T47D (cell line): ENCODE measurements around the gene DNAI7.

Experiments used
- DNase-seq, 2 experiments: peaks; one replicate each; pipeline versions ENCODE4 v3.0.0 to v3.0.0-alpha.2; 2011 to 2012; ENCODE audit warnings: low read depth in 1 of 2, low spot score in 1 of 2
- JUND ChIP-seq: IDR thresholded peaks from 2 replicates; pipeline ENCODE4 v1.6.1; 2012; ENCODE audit warnings: low read depth
- in situ Hi-C: cut with HindIII; loops from 2 replicates; pipeline ENCODE4 v1.10.0; 2016; ENCODE audit warnings: low sequenced_read_pairs, low pct_unique_long_range_greater_than_20kb

DNAI7 gene

DNA sequence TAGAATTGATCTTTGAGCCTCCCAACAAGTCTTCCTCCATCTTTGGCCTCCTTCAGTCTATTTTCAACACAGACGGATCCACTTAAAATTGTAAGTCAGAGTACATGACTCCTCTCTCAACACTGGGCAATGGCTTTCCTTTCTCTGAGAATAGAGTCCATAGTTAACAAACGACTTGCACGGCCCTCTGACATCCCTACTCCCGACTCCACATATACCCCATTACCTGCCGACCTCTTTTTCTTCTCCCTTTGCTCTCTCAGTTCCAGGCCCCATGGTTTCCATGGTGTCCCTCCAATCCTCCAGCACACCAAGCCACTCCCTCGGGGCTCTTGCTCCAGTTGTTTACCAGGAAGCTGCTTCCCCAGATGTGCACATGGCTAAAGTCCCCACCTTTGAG is 84.7 kb downstream of the DNAI7 start:
- no peak for TF ChIP-seq JUND
- DNase-seq = no peak
- in situ Hi-C loops = no loop called here

DNA sequence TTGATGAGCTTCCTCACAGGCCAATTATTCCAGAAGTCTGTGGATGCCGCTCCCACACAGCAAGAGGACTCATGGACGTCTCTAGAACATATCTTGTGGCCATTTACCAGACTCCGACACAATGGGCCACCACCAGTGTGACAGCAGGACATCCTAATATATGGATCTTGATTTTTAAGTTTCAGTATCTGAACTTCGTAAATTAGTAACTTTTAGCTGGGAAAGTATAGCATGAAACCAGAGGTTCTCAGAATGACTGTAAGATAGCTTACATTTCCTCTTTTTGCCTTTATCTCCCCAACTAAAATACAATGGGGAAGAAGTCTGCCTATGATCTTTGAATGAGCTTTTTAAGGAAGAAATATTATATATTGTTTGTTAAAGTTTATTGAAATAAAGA is 87.0 kb downstream of the DNAI7 start:
- DNase-seq = no peak
- in situ Hi-C loops = no loop called here
- TF ChIP-seq JUND = no peak

DNA sequence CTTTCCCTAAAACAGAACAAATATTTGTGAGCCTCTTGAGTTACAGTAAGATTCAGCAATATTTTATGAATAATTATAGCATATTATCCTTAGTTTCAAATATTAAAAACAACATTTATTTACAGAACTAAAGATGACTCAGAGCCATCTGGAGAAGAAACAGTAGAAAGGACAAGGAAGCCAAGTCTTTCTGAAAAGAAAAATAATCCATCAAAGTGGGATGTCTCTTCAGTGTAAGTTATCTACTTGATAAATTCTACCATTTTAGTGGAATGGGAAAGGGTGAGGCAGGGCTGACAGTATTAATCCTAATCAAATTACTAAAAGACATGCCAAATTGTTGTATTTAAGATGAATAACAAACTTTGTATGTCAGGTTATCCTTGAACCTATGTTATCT is 88.1 kb downstream of the DNAI7 start:
- in situ Hi-C loops = no loop called here
- TF ChIP-seq JUND = no peak
- no peak for DNase-seq

DNA sequence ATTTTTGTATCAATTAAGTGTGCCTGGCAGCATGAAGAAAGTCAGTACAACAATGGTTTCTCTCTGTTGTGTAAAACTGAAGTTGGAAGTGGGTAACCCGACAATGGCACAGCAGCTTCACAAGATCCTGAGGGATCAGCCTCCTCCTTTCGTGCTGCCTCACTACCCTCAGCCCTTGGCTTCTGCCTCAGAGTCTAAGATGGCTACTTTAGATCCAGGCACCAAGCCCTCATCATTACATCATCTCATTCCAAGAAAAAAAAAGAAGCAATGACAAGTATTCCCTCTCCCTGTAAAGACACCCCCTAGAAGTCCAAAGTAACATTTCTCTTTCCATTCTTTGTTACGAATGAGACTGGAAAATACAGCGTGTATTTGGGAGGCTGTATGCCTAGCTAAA is 92.6 kb downstream of the DNAI7 start:
- no peak for TF ChIP-seq JUND
- DNase-seq = no peak
- in situ Hi-C loops = no loop called here

DNA sequence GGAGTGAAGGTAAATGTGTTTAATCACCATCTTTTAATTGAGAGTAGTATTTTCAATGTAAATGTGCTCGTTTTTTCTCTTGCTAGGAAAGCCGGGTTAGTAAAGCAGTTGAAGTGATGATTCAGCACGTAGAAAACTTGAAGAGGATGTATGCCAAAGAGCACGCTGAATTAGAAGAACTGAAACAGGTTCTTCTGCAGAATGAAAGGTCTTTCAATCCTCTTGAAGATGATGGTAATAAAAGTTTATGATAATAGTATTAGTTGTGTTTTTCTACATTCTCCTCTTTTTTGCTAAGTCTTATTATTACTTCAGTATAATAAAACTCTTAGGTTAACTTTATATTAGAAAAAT is 93.9 kb downstream of the DNAI7 start:
- no peak for TF ChIP-seq JUND
- in situ Hi-C loops = no loop called here
- DNase-seq = no peak

DNA sequence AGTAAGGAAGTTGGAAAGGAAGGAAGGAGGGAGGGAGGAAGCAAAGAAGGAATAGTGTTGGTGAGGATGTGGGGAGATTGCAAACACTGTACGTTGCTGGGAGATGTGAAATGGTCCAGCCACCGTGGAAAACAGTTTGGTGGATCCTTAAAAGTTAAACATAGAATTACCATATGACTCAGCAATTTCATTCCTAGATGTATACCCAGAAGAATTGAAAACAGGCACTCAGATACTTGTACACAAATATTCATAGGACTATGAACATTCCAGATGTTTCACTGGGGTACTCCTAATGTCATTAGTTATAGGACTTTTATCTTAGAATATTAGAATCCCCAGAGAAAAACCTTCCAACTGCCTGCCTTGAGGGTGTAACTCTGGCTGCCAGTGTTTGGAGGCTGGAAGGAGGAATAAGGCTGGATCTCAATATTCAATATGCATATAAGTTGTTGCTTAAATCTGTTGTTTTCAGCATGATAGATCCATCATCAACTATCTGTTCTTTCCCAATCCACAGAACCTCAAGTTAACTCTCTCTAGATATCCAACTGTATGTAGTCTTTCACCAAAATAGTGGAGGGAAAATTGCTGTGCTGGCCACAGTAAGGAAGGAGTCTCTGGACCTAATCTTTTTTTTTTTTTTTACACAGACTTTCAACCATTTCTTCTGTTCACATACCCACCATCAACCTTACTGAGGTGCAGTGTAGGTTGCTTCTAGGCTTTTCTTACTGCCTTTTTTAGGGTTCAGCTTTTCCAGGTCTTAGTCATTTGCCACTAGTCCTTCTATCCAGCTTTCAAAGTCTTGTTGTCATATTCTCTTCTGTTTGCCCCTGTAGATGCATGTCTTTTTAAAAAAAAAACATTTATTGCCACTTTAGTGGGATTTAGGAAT is 94.5 kb downstream of the DNAI7 start:
- in situ Hi-C loops = no loop called here
- TF ChIP-seq JUND = no peak
- no peak for DNase-seq

DNA sequence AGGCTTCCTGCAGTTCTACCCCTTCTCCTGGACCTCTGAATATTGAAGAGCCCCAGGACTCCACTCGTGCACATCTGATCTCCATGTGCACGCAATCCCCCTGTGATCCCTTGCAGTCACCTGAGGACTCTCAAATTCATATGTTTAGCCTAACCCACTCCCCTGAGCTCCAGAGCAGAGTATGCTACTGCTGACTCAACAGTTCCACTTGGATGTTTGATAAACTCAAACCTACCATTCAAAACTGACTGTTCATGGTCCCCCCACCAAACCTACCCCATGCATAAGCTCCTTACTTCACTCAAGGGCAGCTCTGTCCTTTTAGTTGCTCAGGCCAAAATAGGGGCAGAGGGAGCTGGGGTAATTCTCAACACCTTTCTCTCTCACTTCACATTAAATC is 96.0 kb downstream of the DNAI7 start:
- no peak for DNase-seq
- TF ChIP-seq JUND = no peak
- in situ Hi-C loops = no loop called here

DNA sequence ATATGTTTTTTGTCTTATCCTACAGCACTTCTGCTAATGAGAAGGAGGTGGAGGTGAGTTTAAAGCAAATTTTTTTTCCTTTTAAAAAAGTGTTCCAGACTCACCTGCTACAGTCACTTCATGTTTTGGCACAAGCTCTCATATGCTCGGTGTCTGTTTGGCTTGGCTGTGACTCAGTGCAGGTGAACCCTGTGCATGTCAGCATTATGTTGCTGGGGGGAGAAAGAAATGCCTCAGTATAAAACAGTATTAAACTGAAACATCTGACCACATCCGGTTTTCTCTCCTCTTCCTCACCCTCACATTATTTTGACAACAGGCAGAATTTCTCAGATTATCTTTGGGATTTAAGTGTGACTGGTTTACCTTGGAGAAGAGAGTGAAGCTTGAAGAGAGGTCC is 105.2 kb downstream of the DNAI7 start:
- no peak for TF ChIP-seq JUND
- DNase-seq = peak; percentile 16 to 18
- in situ Hi-C loops = no loop called here

DNA sequence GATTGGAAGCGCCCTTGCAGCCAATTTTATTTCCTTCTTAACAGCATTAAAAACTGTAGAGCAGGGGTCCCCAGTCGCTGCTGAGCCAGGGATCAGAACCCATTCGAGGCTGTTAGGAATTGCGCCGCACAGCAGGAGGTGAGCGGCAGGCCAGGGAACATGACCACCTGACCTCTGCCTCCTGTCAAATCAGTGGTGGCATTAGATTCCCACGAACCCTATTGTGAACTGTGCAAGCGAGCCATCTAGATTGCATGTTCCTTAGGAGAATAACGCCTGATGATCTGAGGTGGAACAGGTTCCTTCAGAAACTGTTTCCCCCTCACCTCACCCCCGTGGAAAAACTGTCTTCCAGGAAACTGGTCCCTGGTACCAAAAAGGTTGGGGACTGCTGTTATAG is 107.4 kb downstream of the DNAI7 start:
- no peak for TF ChIP-seq JUND
- in situ Hi-C loops = no loop called here
- no peak for DNase-seq

DNA sequence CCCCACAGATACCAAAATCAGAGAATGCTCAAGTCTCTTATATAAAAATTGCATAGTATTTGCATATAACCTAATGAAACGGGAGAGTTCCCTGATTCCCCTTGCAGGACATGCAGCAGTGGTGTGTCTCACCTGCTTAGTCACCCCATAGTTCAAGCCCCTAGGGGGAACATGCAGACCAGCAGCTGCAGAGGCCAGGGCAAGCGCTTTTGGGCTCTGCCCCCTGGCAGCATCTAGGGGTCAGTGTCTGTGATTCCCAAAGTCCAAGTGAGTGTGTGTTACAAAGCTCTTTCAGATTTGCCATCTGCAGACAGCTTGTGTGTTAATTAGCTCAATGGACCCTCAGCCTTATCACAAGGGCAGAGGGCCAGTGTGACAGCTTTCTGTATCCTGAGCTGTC is 110.1 kb downstream of the DNAI7 start:
- no peak for TF ChIP-seq JUND
- in situ Hi-C loops = no loop called here
- DNase-seq = no peak

DNA sequence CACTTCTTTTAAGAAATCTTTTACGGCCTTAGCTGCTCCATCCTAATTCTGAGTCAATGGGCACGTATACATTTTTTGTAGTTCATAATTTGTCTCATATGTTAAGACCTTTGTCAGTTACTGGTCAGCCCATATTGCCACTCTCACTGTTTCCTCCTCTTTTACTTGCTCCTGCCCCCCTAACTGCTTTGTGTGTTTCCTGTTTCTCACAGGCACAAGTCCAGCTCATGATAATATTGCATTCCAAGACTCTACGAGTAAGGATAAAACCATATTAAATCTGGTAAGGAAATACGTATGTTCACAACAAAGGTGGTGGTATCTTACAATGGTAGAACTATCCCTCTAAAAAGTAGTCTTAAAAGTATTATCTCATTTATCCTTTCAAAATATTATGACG is 111.7 kb downstream of the DNAI7 start:
- in situ Hi-C loops = no loop called here
- DNase-seq = no peak
- no peak for TF ChIP-seq JUND

DNA sequence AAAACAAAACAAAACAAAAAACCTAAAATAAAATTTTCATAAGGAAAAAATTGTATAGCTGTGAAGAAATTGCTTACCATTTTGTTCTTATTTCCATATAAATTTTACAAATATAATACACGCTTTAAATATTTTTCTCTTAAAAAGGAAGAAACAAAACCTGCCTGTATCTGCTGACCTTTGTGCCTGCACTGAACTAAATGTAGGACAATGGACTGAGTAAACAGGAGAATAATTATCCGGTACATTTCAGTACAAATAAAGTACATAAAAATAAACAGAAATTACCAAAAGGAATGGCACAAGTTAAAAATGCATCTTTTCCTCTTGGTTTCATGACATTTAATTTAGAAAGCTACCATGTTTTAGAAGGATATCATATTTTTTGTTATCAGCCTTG is 112.3 kb downstream of the DNAI7 start:
- no peak for DNase-seq
- in situ Hi-C loops = no loop called here
- TF ChIP-seq JUND = no peak

DNA sequence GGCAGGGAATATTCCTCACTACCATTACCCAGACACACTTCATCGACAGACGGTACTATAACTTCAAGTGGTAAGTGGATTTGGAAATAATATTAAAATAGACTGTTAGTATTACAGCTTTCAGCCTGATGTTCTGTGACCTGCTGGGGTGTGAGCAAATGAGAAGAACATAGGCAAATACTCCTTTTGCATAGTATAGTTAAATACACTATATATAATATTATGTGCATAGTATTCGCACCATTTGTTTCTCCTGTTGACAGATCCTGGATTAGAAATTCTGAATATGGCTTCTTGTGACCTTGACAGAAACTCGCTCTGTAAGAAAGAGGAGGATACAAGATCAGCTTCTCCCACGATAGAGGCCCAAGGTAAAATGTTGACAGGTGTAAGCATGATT is 115.6 kb downstream of the DNAI7 start:
- in situ Hi-C loops = no loop called here
- TF ChIP-seq JUND = no peak
- no peak for DNase-seq

DNA sequence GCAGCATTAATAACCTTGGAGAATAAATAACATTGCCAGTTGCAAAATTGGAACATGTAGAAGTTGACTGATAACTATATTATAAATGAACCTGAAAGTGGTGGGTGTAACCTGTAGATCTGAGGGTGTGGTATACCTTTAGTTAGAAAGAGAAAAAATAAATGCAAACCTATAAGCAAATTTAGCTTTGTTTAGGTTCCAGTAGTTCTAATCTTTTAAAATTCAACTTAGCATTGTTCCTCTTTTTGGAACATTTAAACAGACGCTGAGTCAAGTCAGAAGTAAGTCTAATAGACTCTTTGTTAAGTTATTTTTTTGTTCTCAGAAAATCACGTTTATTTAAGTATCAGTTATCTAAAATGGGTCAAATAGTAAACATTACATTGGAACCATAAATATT is 120.0 kb downstream of the DNAI7 start:
- no peak for DNase-seq
- TF ChIP-seq JUND = no peak
- in situ Hi-C loops = no loop called here
